Measurements from ENCODE around the gene THAP4. TPM values are rescaled to one million over a fixed set of nuclear protein-coding genes. Genes with fewer than 3 reads are reported as not detected.

THAP4 gene
- total and polyA plus RNA-seq, 5 experiments from 2014 or later = 28.4 to 58.4 (median 31.8) TPM

GRCh38 chr2:241659150-241659739 lies 22.3 kb upstream of the THAP4 start:
- POLR2A ChIA-PET = no interaction called here
- H3K36me3 Mint-ChIP-seq = peaks cover 0 to 77% (median 15%) of the 10 kb centered on the region in 3 donors
- H3K4me3 Mint-ChIP-seq = no peak overlapping the region
- no peaks in the 10 kb centered on the region for H3K27me3 Mint-ChIP-seq
- H3K27ac Mint-ChIP-seq = peak overlapping the region in 1 of 10 donors; percentile 13
- no peaks in the 10 kb centered on the region for H3K9me3 Mint-ChIP-seq
- peak in 4 of 10 donors; percentile 18 to 43 (median 38) for DNase-seq
- peak in 1 of 2 donors; percentile 46 for ATAC-seq
- H3K4me1 Mint-ChIP-seq = peaks cover 0 to 3% (median 0%) of the 10 kb centered on the region in 4 donors

DNA sequence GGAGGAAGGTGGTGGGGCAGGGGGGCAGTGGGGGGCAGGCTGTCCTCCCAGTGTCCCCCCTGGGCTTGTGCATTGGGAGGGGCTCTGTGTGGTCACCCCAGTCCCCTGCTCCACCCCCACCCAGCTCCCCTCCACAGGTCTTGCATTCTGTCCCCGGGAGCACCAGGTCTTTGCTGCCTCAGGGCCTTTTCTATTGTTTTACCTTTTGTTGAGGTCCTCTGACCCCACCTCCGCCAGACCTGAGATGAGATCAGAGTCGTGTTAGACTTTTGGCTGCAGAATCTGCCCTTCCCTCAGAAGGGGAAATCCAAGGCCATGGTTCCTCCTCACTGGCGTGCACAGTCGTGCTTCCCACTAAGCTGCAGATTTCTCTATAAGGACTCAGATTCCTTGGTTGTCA lies 21.3 kb upstream of the THAP4 start:
- Mint-ChIP-seq H3K27me3 (no peaks in the 10 kb centered on the region), H3K36me3 (peaks cover 0 to 82% (median 15%) of the 10 kb centered on the region in 3 donors), H3K27ac (peak overlapping the region in 2 of 10 donors; percentile 40 to 49), H3K4me3 (no peak overlapping the region), H3K4me1 (peaks cover 0 to 3% (median 0%) of the 10 kb centered on the region in 4 donors), H3K9me3 (no peaks in the 10 kb centered on the region)
- DNase-seq (no peak), ATAC-seq (no peak)
- POLR2A ChIA-PET = no interaction called here

DNA sequence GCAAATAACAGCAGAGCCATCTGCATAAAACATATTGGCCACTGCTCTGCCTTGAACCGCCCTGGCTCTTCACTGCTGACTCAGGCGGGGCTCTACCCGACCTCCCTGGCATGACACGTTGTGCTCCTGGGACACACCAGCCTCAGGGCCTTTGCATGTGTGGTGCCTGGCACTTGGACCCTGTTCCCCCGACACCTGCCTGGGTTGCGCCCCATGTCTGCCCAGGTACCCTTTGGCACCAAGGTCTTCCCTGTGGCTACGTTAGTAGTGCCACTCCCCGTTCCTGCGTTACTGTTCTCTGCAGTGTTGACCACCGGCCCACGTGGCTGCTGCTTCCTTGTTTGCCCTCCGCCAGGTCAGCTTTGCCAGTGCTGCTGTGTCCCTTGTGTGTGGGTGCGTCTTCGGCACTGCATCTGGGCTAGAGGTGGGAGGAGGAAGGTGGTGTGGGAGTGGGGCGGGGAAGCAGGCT lies 20.9 kb upstream of the THAP4 start:
- Mint-ChIP-seq H3K4me3 (no peak overlapping the region), H3K27me3 (no peaks in the 10 kb centered on the region), H3K36me3 (peaks cover 0 to 83% (median 15%) of the 10 kb centered on the region in 3 donors), H3K4me1 (peaks cover 0 to 3% (median 0%) of the 10 kb centered on the region in 4 donors), H3K9me3 (no peaks in the 10 kb centered on the region), H3K27ac (peak overlapping the region in 3 of 10 donors; percentile 8 to 54 (median 40))
- POLR2A ChIA-PET = interaction anchor here (0.7 kb wide), 1 partner anchor 1054 kb away, joined by 6 read pairs; no protein-coding TSS in a partner anchor
- no peak for ATAC-seq
- no peak for DNase-seq

DNA sequence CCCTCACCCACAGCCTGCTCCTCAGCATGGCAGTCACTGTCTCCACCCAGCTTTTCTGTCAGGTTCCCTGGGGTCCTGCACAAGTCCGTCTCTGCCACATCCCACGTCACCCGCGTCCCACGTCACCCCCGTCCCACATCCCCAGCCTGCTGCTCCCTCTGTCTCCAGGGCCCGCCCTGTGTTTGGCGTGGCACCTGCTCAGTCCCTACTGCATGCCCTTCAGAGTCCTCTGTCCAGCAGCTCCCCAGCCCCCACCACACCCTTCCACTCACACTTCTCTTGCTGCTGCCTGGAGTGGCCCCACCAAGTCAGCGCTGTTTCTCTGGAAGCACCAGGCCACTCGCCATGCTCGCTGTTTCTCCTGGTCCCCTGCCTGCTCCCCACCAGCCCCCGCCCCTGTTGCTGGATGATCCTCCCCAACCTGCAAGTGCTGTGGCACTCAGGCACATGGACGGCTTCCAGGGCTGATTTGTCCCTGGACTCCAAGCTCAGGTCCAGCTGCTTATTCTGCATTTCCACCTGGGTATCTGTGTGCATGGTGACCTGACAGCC lies 19.3 kb upstream of the THAP4 start:
- H3K27ac Mint-ChIP-seq = peak overlapping the region in 1 of 10 donors; percentile 83
- H3K4me3 Mint-ChIP-seq = peak overlapping the region in 1 of 10 donors; percentile 39
- peaks cover 0 to 3% (median under 1%) of the 10 kb centered on the region in 4 donors for H3K4me1 Mint-ChIP-seq
- ATAC-seq (no peak), DNase-seq (no peak)
- H3K27me3 Mint-ChIP-seq = no peaks in the 10 kb centered on the region
- H3K9me3 Mint-ChIP-seq = no peaks in the 10 kb centered on the region
- POLR2A ChIA-PET = no interaction called here
- peaks cover 0 to 86% (median 19%) of the 10 kb centered on the region in 3 donors for H3K36me3 Mint-ChIP-seq

DNA sequence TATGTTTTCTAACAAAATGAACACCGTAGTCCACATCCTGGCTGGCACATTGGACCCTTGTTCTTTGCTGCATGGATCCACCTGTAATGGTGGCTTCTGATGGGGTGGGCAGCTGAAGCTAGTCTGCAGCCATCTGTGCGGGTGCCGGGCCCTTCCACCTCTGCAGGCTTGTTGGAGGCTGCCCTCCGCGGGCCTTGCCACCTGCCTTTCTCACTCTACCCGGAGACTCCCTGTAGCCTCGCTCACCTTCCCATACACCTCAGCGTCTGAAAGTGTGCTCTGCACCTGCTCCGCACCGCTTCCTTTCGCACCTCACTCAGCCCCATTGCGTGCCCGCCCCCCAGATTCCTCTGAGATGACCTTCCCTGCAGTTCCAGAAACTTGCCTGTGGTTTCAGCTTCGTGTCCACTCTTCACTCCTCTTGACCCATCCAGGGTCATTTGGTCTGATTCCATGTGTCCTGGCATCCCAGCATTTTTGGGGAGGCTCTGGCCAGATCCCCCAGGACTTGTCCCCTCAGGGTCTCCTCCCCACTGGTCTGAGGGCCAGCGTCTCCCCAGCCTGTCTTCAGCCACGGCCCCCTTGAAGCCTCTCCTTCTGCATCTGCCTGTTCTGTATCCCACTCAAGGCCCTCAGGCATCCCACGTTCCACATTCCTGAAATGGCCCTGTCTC lies 18.7 kb upstream of the THAP4 start:
- no peak for ATAC-seq
- peaks cover 0 to 7% (median 2%) of the 10 kb centered on the region in 4 donors for H3K4me1 Mint-ChIP-seq
- H3K9me3 Mint-ChIP-seq = no peaks in the 10 kb centered on the region
- H3K27me3 Mint-ChIP-seq = no peaks in the 10 kb centered on the region
- no peak for DNase-seq
- H3K4me3 Mint-ChIP-seq = no peak overlapping the region
- peaks cover 0 to 86% (median 15%) of the 10 kb centered on the region in 3 donors for H3K36me3 Mint-ChIP-seq
- peak overlapping the region in 2 of 10 donors; percentile 33 to 83 for H3K27ac Mint-ChIP-seq
- POLR2A ChIA-PET = no interaction called here

DNA sequence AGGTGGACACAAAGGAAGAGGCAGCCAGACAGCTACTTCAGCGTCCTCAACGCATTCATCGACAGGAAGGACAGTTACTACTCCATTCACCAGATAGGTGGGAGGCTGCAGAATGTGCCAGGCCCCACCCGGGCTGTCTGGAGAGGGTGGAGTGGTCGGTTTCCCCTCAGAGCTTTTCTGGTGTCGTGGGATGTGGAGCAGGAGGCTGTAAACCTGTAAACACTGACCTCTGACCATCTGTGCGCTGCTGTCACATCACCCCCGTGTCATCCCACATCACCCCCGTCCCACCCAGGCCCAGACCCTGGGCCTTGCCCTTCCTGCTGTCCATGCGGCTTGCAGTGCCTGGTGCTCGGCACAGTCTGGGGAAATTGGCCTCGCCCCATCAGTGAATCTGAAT lies 17.6 kb upstream of the THAP4 start:
- ATAC-seq (no peak), DNase-seq (no peak)
- H3K27ac Mint-ChIP-seq = no peak overlapping the region
- peaks cover 0 to 8% (median 2%) of the 10 kb centered on the region in 4 donors for H3K4me1 Mint-ChIP-seq
- H3K27me3 Mint-ChIP-seq = no peaks in the 10 kb centered on the region
- POLR2A ChIA-PET = no interaction called here
- no peaks in the 10 kb centered on the region for H3K9me3 Mint-ChIP-seq
- peaks cover 0 to 76% (median 10%) of the 10 kb centered on the region in 3 donors for H3K36me3 Mint-ChIP-seq
- H3K4me3 Mint-ChIP-seq = no peak overlapping the region

DNA sequence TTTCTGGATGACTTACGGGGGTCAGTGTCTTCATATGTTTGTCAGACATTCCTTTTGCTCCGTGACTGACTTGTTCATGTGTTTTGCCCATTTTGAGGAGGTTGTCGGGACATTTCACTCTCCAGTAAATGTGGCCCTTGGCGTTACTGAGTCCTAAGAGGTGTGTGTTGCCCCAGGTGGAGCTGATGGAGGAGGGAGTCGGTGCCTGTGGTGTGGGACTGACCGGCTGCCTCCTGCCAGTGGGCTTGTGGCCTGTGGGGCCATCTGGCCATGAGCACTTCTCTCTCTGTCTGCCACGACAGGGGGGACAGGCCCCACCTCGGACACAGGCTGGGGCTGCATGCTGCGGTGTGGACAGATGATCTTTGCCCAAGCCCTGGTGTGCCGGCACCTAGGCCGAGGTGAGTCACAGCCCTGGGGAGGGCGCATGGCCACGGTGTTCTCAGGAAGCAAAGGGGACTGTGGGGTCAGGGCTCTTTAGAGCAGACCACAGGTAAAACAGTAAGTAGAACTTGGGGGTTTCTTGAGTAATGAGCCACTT lies 16.3 kb upstream of the THAP4 start:
- DNase-seq (no peak), ATAC-seq (no peak)
- peaks cover 0 to 65% (median 4%) of the 10 kb centered on the region in 3 donors for H3K36me3 Mint-ChIP-seq
- H3K9me3 Mint-ChIP-seq = no peaks in the 10 kb centered on the region
- no peaks in the 10 kb centered on the region for H3K27me3 Mint-ChIP-seq
- peaks cover 6 to 19% (median 10%) of the 10 kb centered on the region in 4 donors for H3K4me1 Mint-ChIP-seq
- no peak overlapping the region for H3K4me3 Mint-ChIP-seq
- POLR2A ChIA-PET = no interaction called here
- H3K27ac Mint-ChIP-seq = peak overlapping the region in 1 of 10 donors; percentile 40

DNA sequence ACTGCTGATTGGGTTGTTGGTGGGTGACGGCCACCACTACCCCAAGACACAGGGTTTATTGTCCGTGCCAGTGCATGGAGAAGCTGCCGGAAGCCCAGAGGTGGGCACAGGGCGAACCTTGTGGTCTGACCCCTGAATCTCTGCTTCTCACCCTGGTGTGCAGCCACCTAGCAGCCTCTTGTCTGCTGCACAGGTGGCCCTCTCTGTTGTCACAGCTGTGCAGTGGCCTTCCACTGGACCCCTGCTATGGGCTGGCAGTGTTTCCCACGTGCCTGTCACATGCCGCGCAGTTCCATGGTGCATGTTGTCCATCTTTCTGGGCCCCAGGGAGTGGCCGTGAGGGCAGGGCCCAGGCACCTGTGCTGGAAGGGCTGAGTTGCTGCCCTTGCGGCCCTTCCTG lies 15.8 kb upstream of the THAP4 start:
- ATAC-seq = no peak
- Mint-ChIP-seq H3K4me3 (no peak overlapping the region), H3K36me3 (peaks cover 0 to 61% (median 4%) of the 10 kb centered on the region in 3 donors), H3K27ac (no peak overlapping the region), H3K4me1 (peaks cover 6 to 25% (median 12%) of the 10 kb centered on the region in 4 donors), H3K27me3 (no peaks in the 10 kb centered on the region), H3K9me3 (no peaks in the 10 kb centered on the region)
- POLR2A ChIA-PET = no interaction called here
- DNase-seq = no peak

GRCh38 chr2:241652142-241652541 lies 15.2 kb upstream of the THAP4 start:
- H3K4me3 Mint-ChIP-seq = no peak overlapping the region
- no peaks in the 10 kb centered on the region for H3K9me3 Mint-ChIP-seq
- no peaks in the 10 kb centered on the region for H3K27me3 Mint-ChIP-seq
- H3K4me1 Mint-ChIP-seq = peaks cover 6 to 25% (median 12%) of the 10 kb centered on the region in 4 donors
- DNase-seq (no peak), ATAC-seq (no peak)
- peaks cover 0 to 55% (median 4%) of the 10 kb centered on the region in 3 donors for H3K36me3 Mint-ChIP-seq
- peak overlapping the region in 1 of 10 donors; percentile 65 for H3K27ac Mint-ChIP-seq
- POLR2A ChIA-PET = no interaction called here

- no peak overlapping the region for H3K4me3 Mint-ChIP-seq
- ATAC-seq (no peak), DNase-seq (no peak)
- no peaks in the 10 kb centered on the region for H3K27me3 Mint-ChIP-seq
- H3K4me1 Mint-ChIP-seq = peaks cover 5 to 32% (median 22%) of the 10 kb centered on the region in 4 donors
- POLR2A ChIA-PET = interaction anchor here (0.7 kb wide), 1 partner anchor 291 kb away, joined by 3 read pairs; no protein-coding TSS in a partner anchor
- H3K36me3 Mint-ChIP-seq = peaks cover 0 to 39% (median 4%) of the 10 kb centered on the region in 3 donors
- H3K27ac Mint-ChIP-seq = peak overlapping the region in 1 of 10 donors; percentile 21
- no peaks in the 10 kb centered on the region for H3K9me3 Mint-ChIP-seq
Observed at GRCh38 chr2:241649927-241650326, 13.0 kb upstream of the THAP4 start.

- H3K27me3 Mint-ChIP-seq = no peaks in the 10 kb centered on the region
- POLR2A ChIA-PET = interaction anchor here (0.7 kb wide), 1 partner anchor 292 kb away, joined by 3 read pairs; no protein-coding TSS in a partner anchor
- H3K36me3 Mint-ChIP-seq = peaks cover 0 to 37% (median 4%) of the 10 kb centered on the region in 3 donors
- peak overlapping the region in 1 of 10 donors; percentile 78 for H3K27ac Mint-ChIP-seq
- peaks cover 6 to 36% (median 24%) of the 10 kb centered on the region in 4 donors for H3K4me1 Mint-ChIP-seq
- DNase-seq = no peak
- no peaks in the 10 kb centered on the region for H3K9me3 Mint-ChIP-seq
- H3K4me3 Mint-ChIP-seq = no peak overlapping the region
- ATAC-seq = no peak
Observed at GRCh38 chr2:241649404-241649803, 12.4 kb upstream of the THAP4 start.

- Mint-ChIP-seq H3K36me3 (peaks cover 0 to 30% (median 4%) of the 10 kb centered on the region in 3 donors), H3K4me1 (peaks cover 8 to 43% (median 27%) of the 10 kb centered on the region in 4 donors), H3K4me3 (no peak overlapping the region), H3K27ac (peak overlapping the region in 2 of 10 donors; percentile 43 to 61), H3K9me3 (no peaks in the 10 kb centered on the region), H3K27me3 (no peaks in the 10 kb centered on the region)
- DNase-seq (no peak), ATAC-seq (no peak)
- POLR2A ChIA-PET = no interaction called here
Observed at GRCh38 chr2:241648453-241648852, 11.5 kb upstream of the THAP4 start.
